ENCODE data around the gene MARCHF9.

- TF ChIP-seq CTCF (conservative IDR thresholded peaks at IDR 0.05; ENCODE audit: low read depth, low read length) = no peak
- no peak for TF ChIP-seq EZH2 (IDR thresholded peaks at IDR 0.05; ENCODE audit: borderline replicate concordance, low read depth, low read length, poor library complexity, severe bottlenecking)
These were observed 51.8 kb downstream of the MARCHF9 start for GRCh38 chr12:57806677-57807076.

Data from A673 (cell line).